NT2/D1 (cell line): Measurements from ENCODE around the gene SNTG2.

Experiments
- SUZ12 ChIP-seq: IDR thresholded peaks from 2 replicates; pipeline ENCODE4 v1.6.1; 2011; ENCODE audit not compliant: insufficient read length, insufficient read depth; ENCODE audit errors: extremely low read depth
- YY1 ChIP-seq: IDR thresholded peaks from 2 replicates; pipeline ENCODE4 v1.6.1; 2011; ENCODE audit not compliant: insufficient read length, insufficient read depth
- ZNF274 ChIP-seq: IDR thresholded peaks from 2 replicates; pipeline ENCODE4 v1.6.1; 2011; ENCODE audit warnings: mild to moderate bottlenecking, low read depth, low read length

DNA sequence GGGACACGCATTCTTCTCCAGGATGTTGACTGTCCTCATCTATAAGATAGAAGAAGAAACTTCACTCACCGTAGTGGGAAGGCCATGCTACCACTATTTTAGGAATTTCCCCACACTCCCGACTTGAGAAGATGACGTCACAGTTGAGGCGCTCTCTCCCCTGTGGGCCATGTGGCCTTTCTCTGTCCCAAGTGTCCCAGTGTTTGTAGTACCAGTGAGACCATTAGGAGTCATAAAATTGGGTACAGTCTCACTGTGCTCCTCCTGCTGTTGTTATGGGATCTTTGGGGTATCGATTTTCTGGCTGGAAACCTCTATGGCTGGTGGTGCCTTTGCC lies 7.2 kb upstream of the SNTG2 start:
- TF ChIP-seq YY1 (no peak), SUZ12 (no peak), ZNF274 (no peak)
